Activated CD8-positive, alpha-beta memory T cell treated with anti-CD3 and anti-CD28 coated beads for 36 hours (primary cell): ENCODE measurements around the gene STON1. TPM values are rescaled to one million over a fixed set of nuclear protein-coding genes. Genes with fewer than 3 reads are reported as not detected.
"Not testable (repeated sequence)": the region's sequence is repeated elsewhere in the genome, so short reads cannot be mapped to it uniquely, and the experiment has no call there.

Source experiments
- CTCF ChIA-PET: fragments of 350-600 bp; sonication (Branson Sonifier 250); formaldehyde crosslinking; loops from one replicate; lab custom pipeline; 2021; ENCODE audit warnings: antibody characterized with exemption; lab: Charles Lee
- POLR2A ChIA-PET: fragments of 350-600 bp; sonication (Branson Sonifier 250); formaldehyde crosslinking; loops from one replicate; lab custom pipeline; 2021; ENCODE audit warnings: antibody characterized with exemption; lab: Charles Lee
- total RNA-seq, 2 experiments: library from RNA; stranded (reverse); gene quantifications; one replicate each; pipeline ENCODE4 v1.2.3, GENCODE V29; 2021

The STON1 gene
- total RNA-seq, 2 experiments from 2014 or later = 1.1 to 1.5 TPM

- ChIA-PET CTCF (no interaction called here), POLR2A (no interaction called here)
Measured at GRCh38 chr2:48562281-48562680, 32.3 kb downstream of the STON1 start.

GRCh38 chr2:48566592-48567310 is 36.8 kb downstream of the STON1 start:
- POLR2A ChIA-PET = no interaction called here
- CTCF ChIA-PET = no interaction called here

DNA sequence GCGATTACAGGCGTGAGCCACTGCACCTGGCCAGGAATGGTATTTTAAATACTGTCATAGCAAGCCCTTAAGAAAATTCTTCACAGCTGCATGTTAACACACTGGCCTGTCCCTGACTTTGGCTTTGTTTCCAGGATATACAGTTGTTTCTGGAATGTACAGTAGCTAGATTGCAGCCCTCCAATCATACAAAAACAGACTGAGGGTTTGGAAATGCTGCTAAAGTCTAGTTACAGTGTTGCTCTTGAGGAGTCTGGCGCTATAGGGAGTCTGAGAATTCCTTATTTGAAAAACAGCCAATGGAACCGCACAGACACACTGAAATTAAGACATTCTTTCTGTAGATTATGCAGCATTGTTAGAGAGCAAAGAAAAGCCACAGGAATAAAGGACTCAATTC is 37.7 kb downstream of the STON1 start:
- ChIA-PET CTCF (no interaction called here), POLR2A (no interaction called here)

DNA sequence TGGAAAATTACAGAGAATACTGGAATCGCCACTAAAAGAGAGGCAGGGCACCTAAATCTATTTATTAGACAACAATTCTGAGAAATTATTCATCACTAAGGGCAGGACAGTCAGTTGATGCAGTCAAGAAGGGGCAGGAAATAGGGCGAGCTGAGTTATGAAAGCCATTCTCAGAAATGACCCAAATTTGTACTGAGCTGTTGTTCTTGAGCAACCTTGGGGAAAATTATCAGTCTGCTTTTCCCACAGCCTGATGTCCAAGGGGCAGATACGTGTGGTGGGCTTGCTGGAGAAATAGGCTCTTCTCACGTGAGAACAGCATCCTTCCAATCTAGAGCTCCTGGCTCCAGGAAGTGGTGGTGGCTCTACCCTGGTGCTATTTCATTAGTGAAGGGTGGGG is 38.6 kb downstream of the STON1 start:
- CTCF ChIA-PET = no interaction called here
- POLR2A ChIA-PET = no interaction called here

DNA sequence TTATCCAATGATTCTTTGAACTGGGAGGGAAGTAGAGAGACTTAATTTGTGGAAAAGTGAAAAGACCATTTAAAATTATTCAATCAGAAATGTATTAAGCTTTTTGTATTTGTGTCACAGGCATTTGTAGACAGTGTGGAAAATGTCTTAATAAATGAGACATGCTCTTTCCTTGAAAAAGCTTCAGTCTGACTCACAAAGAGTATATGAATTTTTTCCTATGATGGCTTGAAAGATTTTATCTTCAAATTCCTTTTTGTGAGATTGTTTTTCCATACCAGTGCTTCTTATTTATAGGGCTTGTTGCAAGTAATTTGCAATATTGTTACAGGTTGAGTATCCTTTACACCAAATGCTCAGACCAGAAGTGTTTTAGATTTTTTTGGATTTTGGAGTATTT is 39.5 kb downstream of the STON1 start:
- CTCF ChIA-PET = no interaction called here

DNA sequence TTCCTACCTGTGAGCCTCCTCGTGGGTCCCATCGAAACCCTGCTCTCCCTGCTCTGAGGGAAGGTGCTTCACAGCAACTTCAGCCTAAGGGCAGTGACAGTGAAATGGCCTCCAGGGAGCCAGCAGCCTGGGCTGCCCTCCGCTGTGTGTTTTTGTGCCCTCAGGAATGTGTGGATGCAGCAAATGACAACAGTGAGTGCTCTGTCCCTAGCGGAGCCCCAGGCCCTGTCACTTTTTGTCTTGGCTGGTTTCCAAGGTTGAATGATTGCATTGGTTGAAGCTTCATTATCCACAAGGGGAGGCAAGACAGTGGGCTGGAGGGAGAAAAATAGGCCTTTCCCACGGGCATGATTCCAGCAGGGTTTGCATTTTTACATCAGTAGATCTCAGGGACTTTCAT is 42.9 kb downstream of the STON1 start:
- POLR2A ChIA-PET = no interaction called here
- CTCF ChIA-PET = interaction anchor here (0.6 kb wide), 1 partner anchor 30 kb away, joined by 6 read pairs; no protein-coding TSS in a partner anchor

More for the DNA sequence above, 39.5 kb downstream of the STON1 start:
- POLR2A ChIA-PET = no interaction called here

GRCh38 chr2:48574353-48575287 is 44.7 kb downstream of the STON1 start:
- CTCF ChIA-PET = no interaction called here
- POLR2A ChIA-PET = no interaction called here

DNA sequence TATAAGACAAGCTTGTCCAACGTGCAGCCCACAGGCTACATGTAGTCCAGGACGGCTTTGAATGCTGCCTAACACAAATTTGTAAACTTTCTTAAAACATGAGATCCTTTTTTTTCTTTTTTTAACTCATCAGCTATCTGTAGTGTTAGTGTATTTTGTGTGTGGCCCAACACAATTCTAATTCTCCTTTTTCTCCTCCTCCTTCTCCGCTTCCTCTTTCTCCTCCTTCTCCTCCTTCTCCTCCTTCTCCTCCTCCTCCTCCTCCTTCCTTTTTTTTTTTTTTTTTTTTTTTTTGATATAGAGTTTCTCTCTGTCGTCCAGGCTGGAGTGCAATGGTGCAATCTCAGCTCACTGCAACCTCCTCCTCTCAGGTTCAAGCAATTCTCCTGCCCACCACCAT is 48.4 kb downstream of the STON1 start:
- ChIA-PET POLR2A (no interaction called here), CTCF (no interaction called here)

GRCh38 chr2:48583961-48584360 is 54.0 kb downstream of the STON1 start:
- ChIA-PET POLR2A (no interaction called here), CTCF (interaction anchor here (0.8 kb wide), 1 partner anchor 16 kb away, joined by 4 read pairs; no protein-coding TSS in a partner anchor)

DNA sequence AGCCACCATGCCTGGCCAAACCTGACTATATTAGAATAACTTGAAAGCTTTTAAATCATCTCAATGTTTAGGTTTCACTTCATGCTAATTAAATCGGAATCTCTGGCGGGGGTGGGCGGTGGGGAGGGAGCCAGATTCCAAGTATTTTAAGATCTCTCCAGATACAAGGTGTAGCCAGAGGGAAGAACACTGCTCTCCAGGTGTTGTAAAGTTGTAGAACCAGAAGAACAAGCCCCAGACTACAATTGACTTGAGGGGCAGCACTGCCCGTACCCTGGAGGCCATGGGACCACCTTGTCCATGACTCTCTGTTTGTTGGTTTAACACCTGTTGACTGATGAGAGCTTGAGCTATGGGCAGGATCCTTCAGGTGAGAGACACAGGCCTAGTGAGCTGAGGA is 54.6 kb downstream of the STON1 start:
- POLR2A ChIA-PET = no interaction called here
- CTCF ChIA-PET = no interaction called here

GRCh38 chr2:48586433-48586832 is 56.5 kb downstream of the STON1 start:
- ChIA-PET CTCF (no interaction called here), POLR2A (no interaction called here)

DNA sequence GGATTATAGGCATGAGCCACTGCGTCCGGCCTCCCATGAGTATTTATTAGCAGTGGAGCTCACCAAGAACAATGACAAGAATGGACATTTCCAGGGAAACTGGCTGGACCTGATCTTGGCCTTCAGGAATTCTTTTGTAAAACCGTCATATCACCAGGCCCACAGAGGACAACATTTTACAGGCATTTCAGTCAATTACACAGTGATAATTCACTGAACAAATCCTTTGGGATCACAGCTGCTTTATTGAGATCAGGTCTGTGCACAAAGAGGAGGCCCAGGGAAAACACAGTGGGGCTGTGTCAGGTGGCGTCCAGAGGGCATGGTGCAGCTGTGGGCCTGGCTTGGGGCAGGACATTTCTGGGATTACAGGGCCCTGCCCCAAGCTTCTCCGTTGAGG is 57.6 kb downstream of the STON1 start:
- ChIA-PET CTCF (no interaction called here), POLR2A (no interaction called here)

DNA sequence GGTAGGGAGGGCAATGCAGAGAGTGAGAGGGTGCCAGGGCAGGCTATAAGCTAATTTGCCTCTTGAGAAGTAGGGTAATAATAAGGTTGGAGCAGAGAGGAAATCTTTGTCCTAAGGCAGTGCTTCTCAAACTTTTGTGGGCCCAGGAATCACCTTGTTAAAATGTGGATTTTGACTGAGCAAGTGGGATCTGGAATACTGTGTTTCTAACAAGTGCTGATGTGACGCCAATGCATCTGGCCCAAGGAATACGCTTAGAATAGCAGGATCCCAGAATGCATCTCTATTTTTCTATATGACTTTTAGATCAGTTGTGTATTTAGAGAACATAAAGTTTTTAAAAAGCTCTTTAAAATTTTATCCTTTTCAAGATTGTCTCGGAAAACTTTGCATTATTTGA is 58.0 kb downstream of the STON1 start:
- POLR2A ChIA-PET = no interaction called here
- CTCF ChIA-PET = interaction anchor here (0.7 kb wide), 1 partner anchor 12 kb away, joined by 3 read pairs; no protein-coding TSS in a partner anchor

- POLR2A ChIA-PET = interaction anchor here (0.5 kb wide), 1 partner anchor 65 kb away, joined by 12 read pairs; no protein-coding TSS in a partner anchor
- CTCF ChIA-PET = interaction anchor here (0.7 kb wide), 1 partner anchor 12 kb away, joined by 3 read pairs; no protein-coding TSS in a partner anchor
Measured at GRCh38 chr2:48588745-48589144, 58.8 kb downstream of the STON1 start.

DNA sequence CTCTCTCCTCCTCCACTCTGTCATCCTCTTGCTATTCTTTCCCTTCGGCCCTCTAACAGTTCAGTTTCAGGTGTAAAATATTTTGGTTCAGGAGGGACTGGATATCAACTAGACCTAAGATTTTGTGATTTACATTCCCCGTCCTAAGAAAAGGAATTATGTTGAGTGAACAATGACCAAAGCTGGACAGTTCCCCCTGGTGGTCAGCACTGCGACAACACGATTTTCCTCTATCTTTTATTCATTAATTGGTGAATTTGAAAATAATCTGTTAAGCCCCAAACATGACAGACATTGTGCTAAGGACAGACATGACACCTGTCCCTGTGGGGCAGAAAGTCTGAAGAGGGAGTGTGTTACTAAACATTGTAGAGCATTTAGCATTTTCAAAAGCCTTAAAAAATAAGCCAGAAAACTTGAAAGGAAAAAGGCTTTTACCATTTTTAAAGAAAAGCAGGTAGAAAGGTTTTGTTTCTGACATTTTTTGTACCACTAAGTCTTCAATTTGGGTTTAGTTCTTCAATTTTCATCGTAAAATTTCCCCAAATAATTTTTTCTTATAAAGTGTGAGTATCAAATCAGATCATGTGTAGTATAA is 59.3 kb downstream of the STON1 start:
- CTCF ChIA-PET = no interaction called here
- POLR2A ChIA-PET = interaction anchor here (0.5 kb wide), 1 partner anchor 65 kb away, joined by 12 read pairs; no protein-coding TSS in a partner anchor

GRCh38 chr2:48590017-48590416 is 60.1 kb downstream of the STON1 start:
- ChIA-PET POLR2A (no interaction called here), CTCF (no interaction called here)

GRCh38 chr2:48592067-48592466 is 62.1 kb downstream of the STON1 start:
- POLR2A ChIA-PET = no interaction called here
- CTCF ChIA-PET = no interaction called here

DNA sequence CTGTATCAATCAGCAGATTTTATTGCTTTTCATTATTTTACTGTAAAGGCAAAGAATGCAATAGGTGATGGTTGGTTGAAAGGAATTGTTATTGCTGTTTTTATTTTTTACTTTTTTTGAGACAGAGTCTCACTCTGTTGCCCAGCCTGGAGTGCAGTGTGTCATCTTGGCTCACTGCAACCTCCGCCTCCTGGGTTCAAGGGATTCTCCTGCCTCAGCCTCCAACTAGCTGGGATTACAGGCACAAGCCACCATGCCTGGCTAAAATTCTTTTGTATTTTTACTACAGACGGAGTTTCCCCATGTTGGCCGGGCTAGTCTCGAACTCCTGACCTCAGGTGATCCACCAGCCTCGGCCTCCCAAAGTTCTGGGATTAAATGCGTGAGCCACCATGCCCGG is 66.8 kb downstream of the STON1 start:
- CTCF ChIA-PET, POLR2A ChIA-PET: not testable (repeated sequence)

- ChIA-PET POLR2A (no interaction called here), CTCF (no interaction called here)
Measured at GRCh38 chr2:48597492-48597891, 67.5 kb downstream of the STON1 start.
